Natural killer cell (primary cell): ENCODE data around the gene KRTAP4-16. TPM values are rescaled to one million over a fixed set of nuclear protein-coding genes. Genes with fewer than 3 reads are reported as not detected.
"Not testable (repeated sequence)": the region's sequence is repeated elsewhere in the genome, so short reads cannot be mapped to it uniquely, and the experiment has no call there.

Source experiments
- ATAC-seq, 3 donors: fragments of 150-1000 bp in 2 of 3; fragments of 200-7000 bp in 1 of 3; cut with Tn5 transposase; 1 replicate in 1 of 3; 2 replicates in 2 of 3; pipeline ENCODE4 v1.10.0; 2021; ENCODE audit warnings: mild to moderate bottlenecking in 2 of 3, moderate library complexity in 2 of 3
- DNase-seq, 2 donors: peaks; one replicate each; pipeline versions ENCODE4 v3.0.0 to v3.0.0-alpha.2; 2013 to 2021; ENCODE audit warnings: mixed read lengths in 1 of 2
- H3K27ac ChIP-seq: one replicate; pipeline ENCODE4 v1.5.1; 2013; ENCODE audit warnings: mild to moderate bottlenecking, low read length
- H3K27me3 ChIP-seq: one replicate; pipeline ENCODE4 v1.6.1; 2013; ENCODE audit warnings: low read length; ENCODE audit not compliant: control insufficient read depth, insufficient read depth
- H3K36me3 ChIP-seq: one replicate; pipeline ENCODE4 v1.6.1; 2013; ENCODE audit warnings: low read length; ENCODE audit not compliant: control insufficient read depth, insufficient read depth
- H3K4me1 ChIP-seq: one replicate; pipeline ENCODE4 v1.6.1; 2013; ENCODE audit warnings: low read length; ENCODE audit not compliant: control insufficient read depth, insufficient read depth
- H3K4me3 ChIP-seq: one replicate; pipeline ENCODE4 v1.5.1; 2013; ENCODE audit warnings: low read length
- H3K9me3 ChIP-seq: one replicate; pipeline ENCODE4 v1.6.1; 2013; ENCODE audit warnings: low read length; ENCODE audit not compliant: control insufficient read depth, insufficient read depth
- H3K27ac Mint-ChIP-seq, 2 donors: one replicate each; pipeline ENCODE4 v1.8.0; 2022; ENCODE audit warnings: mild to moderate bottlenecking in 2 of 2, mixed read lengths in 2 of 2, moderate library complexity in 1 of 2
- H3K27me3 Mint-ChIP-seq, 2 donors: one replicate each; pipeline ENCODE4 v1.8.0; 2022; ENCODE audit warnings: low read depth in 2 of 2, mixed read lengths in 2 of 2
- H3K36me3 Mint-ChIP-seq: one replicate; pipeline ENCODE4 v1.8.0; 2022; ENCODE audit warnings: mixed read lengths
- H3K4me1 Mint-ChIP-seq, 2 donors: one replicate each; pipeline ENCODE4 v1.8.0; 2022; ENCODE audit warnings: mixed read lengths in 2 of 2
- H3K4me3 Mint-ChIP-seq: one replicate; pipeline ENCODE4 v1.8.0; 2022; ENCODE audit warnings: mild to moderate bottlenecking, moderate library complexity, mixed read lengths
- H3K9me3 Mint-ChIP-seq, 2 donors: one replicate each; pipeline ENCODE4 v1.8.0; 2022; ENCODE audit warnings: mixed read lengths in 2 of 2
- whole genome bisulfite sequencing: methylation state at CpG from one replicate; pipeline ENCODE4 v1.1.7; 2013; ENCODE audit warnings: missing lambda C conversion rate; ENCODE audit not compliant: insufficient coverage; 5-methylcytosine and 5-hydroxymethylcytosine counted together
- intact Hi-C: fragments of 100-400 bp; cut with micrococcal nuclease; formaldehyde crosslinking; loops from one replicate; pipeline ENCODE4 v1.14.2; 2022
- total RNA-seq, 4 donors: library from RNA; stranded (reverse); fragments of 120-200 nt in 1 of 4; gene quantifications; one replicate each; pipeline versions ENCODE4 v1.2.3 to v1.2.4, GENCODE V29; 2013 to 2022
- TF ChIP-seq, protein P1 (sequence below): fragments of 200-600 bp; IDR thresholded peaks from one replicate; pipeline ENCODE4 v1.8.0; 2022; ENCODE audit warnings: antibody characterized with exemption

KRTAP4-16 gene
- total RNA-seq, 3 donors from 2014 or later (not counting 1 experiment from before 2014, with no cell fraction given): not detected

DNA sequence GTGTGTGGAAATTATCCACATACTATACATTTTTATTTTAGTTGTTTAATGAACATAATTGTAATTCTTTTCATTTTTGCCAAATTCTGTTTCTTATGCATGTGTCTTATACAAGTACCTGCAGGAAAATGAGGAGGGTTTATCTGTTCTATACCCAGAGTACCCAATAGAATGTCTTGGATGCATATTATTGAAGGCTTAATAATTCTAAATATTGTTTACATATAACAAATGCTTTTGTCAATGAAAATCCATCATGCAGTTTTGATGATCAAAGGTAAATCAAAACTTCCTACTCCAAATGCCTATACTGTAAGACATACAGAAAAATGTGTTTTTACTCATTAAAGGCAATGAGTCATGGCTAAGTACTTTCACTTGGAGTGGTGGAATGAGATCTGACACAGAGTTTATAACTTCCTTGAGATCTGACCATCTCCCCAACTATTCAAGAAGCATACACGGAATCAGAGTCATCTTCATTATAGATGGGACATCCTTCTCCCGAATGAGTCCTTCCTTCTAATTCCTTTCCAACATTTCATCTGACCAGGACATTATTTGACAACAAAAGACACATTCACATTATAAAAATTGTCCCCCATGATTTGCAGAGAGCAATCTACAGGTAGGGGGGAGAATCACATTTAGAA is 2.5 kb upstream of the KRTAP4-16 start:
- H3K4me1 ChIP-seq, H3K9me3 Mint-ChIP-seq, ATAC-seq, H3K4me1 Mint-ChIP-seq, H3K9me3 ChIP-seq, H3K27me3 ChIP-seq, H3K4me3 Mint-ChIP-seq, H3K27ac Mint-ChIP-seq, H3K36me3 ChIP-seq, H3K4me3 ChIP-seq, H3K36me3 Mint-ChIP-seq, intact Hi-C loops, H3K27ac ChIP-seq, DNase-seq: not testable (repeated sequence)
- H3K27me3 Mint-ChIP-seq: peaks cover 7 to 46% of the 10 kb centered on the region in 2 donors
- no CpG with 5 or more reads among the region's 2 CpGs for WGBS

DNA sequence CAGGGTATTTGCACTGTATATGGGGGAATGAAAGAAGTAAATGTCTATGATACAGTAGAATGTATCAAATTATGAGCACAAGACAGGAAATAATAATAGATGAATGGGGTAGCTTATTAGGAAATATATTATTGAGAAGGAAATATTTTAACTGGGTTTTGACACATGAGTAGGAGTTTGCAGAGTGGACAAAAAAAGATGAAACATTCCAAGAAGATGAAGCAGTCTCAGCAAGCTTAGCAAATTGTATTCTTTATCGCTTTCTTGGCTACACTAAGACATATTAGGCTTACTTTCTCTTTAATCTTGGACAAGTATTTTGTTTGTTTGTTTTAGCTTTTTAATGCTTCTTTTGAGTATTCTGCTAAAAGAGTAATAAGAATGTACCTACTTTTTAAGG is 1.9 kb upstream of the KRTAP4-16 start:
- intact Hi-C loops: no loop called here
- Histone ChIP-seq H3K9me3 (no peaks in the 10 kb centered on the region), H3K36me3 (no peaks in the 10 kb centered on the region), H3K4me1 (no peaks in the 10 kb centered on the region), H3K27me3 (no peaks in the 10 kb centered on the region), H3K4me3 (no peak overlapping the region), H3K27ac (no peak overlapping the region)
- WGBS: no CpG with 5 or more reads among the region's 1 CpG
- Mint-ChIP-seq H3K9me3 (no peaks in the 10 kb centered on the region), H3K27ac (no peak overlapping the region), H3K4me1 (no peaks in the 10 kb centered on the region), H3K27me3 (peaks cover 7 to 47% of the 10 kb centered on the region in 2 donors), H3K36me3 (no peaks in the 10 kb centered on the region), H3K4me3 (no peak overlapping the region)
- ATAC-seq (no peak), DNase-seq (no peak)
- TF ChIP-seq, protein P1, sequence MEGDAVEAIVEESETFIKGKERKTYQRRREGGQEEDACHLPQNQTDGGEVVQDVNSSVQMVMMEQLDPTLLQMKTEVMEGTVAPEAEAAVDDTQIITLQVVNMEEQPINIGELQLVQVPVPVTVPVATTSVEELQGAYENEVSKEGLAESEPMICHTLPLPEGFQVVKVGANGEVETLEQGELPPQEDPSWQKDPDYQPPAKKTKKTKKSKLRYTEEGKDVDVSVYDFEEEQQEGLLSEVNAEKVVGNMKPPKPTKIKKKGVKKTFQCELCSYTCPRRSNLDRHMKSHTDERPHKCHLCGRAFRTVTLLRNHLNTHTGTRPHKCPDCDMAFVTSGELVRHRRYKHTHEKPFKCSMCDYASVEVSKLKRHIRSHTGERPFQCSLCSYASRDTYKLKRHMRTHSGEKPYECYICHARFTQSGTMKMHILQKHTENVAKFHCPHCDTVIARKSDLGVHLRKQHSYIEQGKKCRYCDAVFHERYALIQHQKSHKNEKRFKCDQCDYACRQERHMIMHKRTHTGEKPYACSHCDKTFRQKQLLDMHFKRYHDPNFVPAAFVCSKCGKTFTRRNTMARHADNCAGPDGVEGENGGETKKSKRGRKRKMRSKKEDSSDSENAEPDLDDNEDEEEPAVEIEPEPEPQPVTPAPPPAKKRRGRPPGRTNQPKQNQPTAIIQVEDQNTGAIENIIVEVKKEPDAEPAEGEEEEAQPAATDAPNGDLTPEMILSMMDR: no peak

DNA sequence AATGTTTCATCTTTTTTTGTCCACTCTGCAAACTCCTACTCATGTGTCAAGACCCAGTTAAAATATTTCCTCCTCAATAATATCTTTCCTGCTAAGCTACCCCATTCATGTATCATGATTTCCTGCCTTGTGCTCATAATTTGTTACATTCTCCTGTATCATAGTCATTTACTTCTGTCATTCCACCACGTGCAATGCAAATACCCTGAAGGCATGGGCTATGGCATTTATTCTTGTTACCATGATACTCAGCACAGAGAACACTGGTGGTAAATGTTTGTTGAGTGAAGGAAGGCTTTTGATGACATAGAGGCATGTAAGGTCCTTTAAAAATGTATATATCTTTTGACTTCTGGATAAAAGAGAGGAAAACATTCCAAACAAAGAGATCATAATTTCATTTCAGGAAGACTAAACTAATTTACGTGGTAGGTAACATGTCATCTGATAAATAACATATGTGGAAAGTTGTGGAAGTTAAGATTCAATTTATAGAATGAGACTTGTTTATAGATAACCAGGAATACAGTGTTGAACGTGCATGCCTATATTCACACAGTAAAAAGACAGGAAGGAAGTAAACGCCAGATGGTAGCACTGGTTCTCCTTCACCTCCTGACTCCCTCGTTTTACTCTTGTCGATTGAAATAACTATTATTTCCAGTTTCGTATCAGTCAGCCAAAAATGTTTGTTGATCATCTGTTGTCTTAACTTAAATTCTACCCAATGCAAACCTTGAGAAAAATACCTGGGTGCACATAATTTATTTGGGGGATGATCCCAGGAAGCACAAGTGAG is 2.1 kb downstream of the KRTAP4-16 start:
- 10% methylated on average over 6 of the region's 7 CpGs for WGBS
- not testable (repeated sequence) for DNase-seq

DNA sequence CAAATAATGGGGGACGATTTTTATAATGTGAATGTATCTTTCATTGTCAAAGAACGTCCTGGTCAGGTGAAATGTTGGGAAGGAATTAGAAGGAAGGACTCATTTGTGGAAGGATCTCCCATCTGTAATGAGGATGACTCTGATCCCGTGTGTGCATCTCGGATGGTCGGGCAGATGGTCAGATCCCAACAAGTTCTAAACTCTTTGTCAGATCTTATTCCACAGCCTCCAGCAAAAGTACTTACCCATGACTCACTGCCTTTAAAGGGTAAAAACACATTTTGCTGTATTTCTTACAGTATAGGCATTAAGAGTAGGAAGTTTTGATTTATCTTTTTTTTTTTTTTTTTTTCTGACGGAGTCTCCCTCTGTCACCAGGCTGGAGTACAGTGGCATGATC is 3.5 kb downstream of the KRTAP4-16 start:
- H3K27me3 ChIP-seq: no peaks in the 10 kb centered on the region
- no peak overlapping the region for H3K27ac Mint-ChIP-seq
- no peaks in the 10 kb centered on the region for H3K36me3 ChIP-seq
- no peak for ATAC-seq
- no peak overlapping the region for H3K27ac ChIP-seq
- no peaks in the 10 kb centered on the region for H3K36me3 Mint-ChIP-seq
- no peaks in the 10 kb centered on the region for H3K9me3 ChIP-seq
- intact Hi-C loops: loop anchor here (1.0 kb wide), 1 partner anchor 22 kb away; no protein-coding TSS in a partner anchor
- H3K4me3 Mint-ChIP-seq: no peak overlapping the region
- H3K4me1 ChIP-seq: no peaks in the 10 kb centered on the region
- H3K4me3 ChIP-seq: no peak overlapping the region
- H3K4me1 Mint-ChIP-seq: no peaks in the 10 kb centered on the region
- H3K27me3 Mint-ChIP-seq: peaks cover 19 to 42% of the 10 kb centered on the region in 2 donors
- 88% methylated on average over 6 of the region's 6 CpGs for WGBS
- TF ChIP-seq, protein P1: no peak
- no peaks in the 10 kb centered on the region for H3K9me3 Mint-ChIP-seq
- no peak for DNase-seq

More for the DNA sequence above, 2.1 kb downstream of the KRTAP4-16 start:
- H3K4me3 ChIP-seq, H3K27me3 ChIP-seq, H3K27ac ChIP-seq, ATAC-seq, H3K4me1 Mint-ChIP-seq, H3K36me3 ChIP-seq, H3K4me1 ChIP-seq, H3K9me3 ChIP-seq, intact Hi-C loops, H3K36me3 Mint-ChIP-seq, H3K27ac Mint-ChIP-seq, H3K4me3 Mint-ChIP-seq, H3K9me3 Mint-ChIP-seq: not testable (repeated sequence)
- peaks cover 19 to 47% of the 10 kb centered on the region in 2 donors for H3K27me3 Mint-ChIP-seq
